Prostate gland (tissue), 2 donors: Measurements from ENCODE around the gene GXYLT1.

Experiments used
- POLR2A ChIP-seq: fragments of 450-650 bp; IDR thresholded peaks from one replicate; pipeline ENCODE4 v1.6.1; 2016; ENCODE audit warnings: antibody characterized with exemption, mild to moderate bottlenecking
- POLR2AphosphoS5 ChIP-seq: sonication (generic); formaldehyde crosslinking; IDR thresholded peaks from one replicate; pipeline ENCODE4 v1.6.1; 2017; ENCODE audit warnings: antibody characterized with exemption
- TF ChIP-seq, protein P1 (sequence below), 4 experiments: fragments of 200-600 bp in 2 of 4; fragments of 450-650 bp in 2 of 4; sonication (generic) in 2 of 4; IDR thresholded peaks; 1 replicate in 3 of 4; 2 replicates in 1 of 4; pipeline ENCODE4 v1.5.1; 2016 to 2019; ENCODE audit warnings: antibody characterized with exemption in 4 of 4, mild to moderate bottlenecking in 2 of 4, moderate library complexity in 2 of 4

DNA sequence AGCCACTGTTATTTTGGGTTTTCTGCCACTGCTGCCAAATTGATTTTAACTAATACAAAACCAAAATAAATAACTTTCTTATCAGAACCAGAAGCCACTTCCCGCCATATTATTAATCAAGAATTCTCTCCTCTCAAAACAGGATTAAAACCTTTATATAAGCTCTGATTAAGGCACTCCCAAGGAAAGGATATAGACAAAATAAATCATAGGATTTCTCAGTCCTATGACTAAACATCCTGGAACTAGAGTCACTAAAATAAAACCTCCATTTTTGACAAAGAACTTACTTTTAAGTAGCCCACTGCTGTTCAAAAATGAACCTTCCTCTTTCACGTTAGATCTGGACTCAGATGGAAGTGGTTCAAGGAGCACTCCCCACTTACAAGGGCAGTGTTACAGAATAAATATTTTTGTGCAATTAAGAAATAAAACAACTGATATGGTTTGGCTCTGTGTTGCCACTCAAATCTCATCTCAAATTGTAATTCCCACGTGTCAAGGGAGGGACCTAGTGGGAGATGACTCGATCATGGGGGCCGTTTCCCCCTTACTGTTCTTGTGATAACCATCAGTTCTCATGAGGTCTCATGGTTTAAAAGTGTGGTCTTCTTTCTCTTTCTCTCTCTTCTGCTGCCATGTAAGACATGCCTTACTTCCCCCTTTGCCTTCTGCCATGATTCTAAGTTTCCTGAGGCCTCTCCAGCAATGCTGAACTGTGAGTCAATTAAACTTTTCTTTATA is 26.4 kb downstream of the GXYLT1 start:
- TF ChIP-seq, protein P1, sequence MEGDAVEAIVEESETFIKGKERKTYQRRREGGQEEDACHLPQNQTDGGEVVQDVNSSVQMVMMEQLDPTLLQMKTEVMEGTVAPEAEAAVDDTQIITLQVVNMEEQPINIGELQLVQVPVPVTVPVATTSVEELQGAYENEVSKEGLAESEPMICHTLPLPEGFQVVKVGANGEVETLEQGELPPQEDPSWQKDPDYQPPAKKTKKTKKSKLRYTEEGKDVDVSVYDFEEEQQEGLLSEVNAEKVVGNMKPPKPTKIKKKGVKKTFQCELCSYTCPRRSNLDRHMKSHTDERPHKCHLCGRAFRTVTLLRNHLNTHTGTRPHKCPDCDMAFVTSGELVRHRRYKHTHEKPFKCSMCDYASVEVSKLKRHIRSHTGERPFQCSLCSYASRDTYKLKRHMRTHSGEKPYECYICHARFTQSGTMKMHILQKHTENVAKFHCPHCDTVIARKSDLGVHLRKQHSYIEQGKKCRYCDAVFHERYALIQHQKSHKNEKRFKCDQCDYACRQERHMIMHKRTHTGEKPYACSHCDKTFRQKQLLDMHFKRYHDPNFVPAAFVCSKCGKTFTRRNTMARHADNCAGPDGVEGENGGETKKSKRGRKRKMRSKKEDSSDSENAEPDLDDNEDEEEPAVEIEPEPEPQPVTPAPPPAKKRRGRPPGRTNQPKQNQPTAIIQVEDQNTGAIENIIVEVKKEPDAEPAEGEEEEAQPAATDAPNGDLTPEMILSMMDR (IDR thresholded peaks at IDR 0.05): no peak
- TF ChIP-seq POLR2A: no peak
- TF ChIP-seq POLR2AphosphoS5: no peak
